ENCODE results near the gene YDJC. TPM values are rescaled to one million over a fixed set of nuclear protein-coding genes. Genes with fewer than 3 reads are reported as not detected.
A peak's percentile ranks its signal among the peaks of the same experiment; 100 is the strongest.

YDJC gene
- total RNA-seq, 4 donors from 2014 or later: 28.6 to 34.6 (median 30.9) TPM

DNA sequence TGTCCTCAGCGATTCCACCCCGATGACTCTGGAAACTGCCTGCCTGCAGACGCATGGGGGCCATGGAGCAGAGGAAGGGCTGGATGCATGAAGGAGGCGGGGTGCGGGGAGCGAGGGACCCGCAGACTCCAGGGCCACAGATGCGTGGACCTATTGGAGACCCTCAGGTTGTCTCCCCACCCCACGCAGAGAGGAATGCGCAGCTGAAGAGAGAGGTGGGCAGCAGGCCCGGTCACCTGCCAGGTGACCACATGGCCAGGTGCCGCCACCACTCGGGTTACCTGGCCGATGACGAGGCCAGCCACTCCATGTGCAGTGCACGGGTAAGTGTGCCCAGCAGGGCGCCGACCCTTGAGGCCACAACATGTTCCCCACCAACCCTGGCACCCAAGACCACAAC, 3.1 kb upstream of the YDJC start:
- Histone ChIP-seq H3K36me3 (no peaks in the 10 kb centered on the region), H3K27me3 (no peaks in the 10 kb centered on the region), H3K27ac (no peak overlapping the region), H3K4me3 (no peak overlapping the region), H3K9me3 (no peaks in the 10 kb centered on the region), H3K4me1 (peaks cover 15% of the 10 kb centered on the region)
- WGBS: 89% methylated on average over 16 of the region's 18 CpGs
- no peak for TF ChIP-seq POLR2AphosphoS5 (IDR thresholded peaks at IDR 0.05)
- TF ChIP-seq, protein P1, sequence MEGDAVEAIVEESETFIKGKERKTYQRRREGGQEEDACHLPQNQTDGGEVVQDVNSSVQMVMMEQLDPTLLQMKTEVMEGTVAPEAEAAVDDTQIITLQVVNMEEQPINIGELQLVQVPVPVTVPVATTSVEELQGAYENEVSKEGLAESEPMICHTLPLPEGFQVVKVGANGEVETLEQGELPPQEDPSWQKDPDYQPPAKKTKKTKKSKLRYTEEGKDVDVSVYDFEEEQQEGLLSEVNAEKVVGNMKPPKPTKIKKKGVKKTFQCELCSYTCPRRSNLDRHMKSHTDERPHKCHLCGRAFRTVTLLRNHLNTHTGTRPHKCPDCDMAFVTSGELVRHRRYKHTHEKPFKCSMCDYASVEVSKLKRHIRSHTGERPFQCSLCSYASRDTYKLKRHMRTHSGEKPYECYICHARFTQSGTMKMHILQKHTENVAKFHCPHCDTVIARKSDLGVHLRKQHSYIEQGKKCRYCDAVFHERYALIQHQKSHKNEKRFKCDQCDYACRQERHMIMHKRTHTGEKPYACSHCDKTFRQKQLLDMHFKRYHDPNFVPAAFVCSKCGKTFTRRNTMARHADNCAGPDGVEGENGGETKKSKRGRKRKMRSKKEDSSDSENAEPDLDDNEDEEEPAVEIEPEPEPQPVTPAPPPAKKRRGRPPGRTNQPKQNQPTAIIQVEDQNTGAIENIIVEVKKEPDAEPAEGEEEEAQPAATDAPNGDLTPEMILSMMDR (IDR thresholded peaks at IDR 0.05): no peak
- DNase-seq (ENCODE audit: low spot score in 2 of 2): no peak

DNA sequence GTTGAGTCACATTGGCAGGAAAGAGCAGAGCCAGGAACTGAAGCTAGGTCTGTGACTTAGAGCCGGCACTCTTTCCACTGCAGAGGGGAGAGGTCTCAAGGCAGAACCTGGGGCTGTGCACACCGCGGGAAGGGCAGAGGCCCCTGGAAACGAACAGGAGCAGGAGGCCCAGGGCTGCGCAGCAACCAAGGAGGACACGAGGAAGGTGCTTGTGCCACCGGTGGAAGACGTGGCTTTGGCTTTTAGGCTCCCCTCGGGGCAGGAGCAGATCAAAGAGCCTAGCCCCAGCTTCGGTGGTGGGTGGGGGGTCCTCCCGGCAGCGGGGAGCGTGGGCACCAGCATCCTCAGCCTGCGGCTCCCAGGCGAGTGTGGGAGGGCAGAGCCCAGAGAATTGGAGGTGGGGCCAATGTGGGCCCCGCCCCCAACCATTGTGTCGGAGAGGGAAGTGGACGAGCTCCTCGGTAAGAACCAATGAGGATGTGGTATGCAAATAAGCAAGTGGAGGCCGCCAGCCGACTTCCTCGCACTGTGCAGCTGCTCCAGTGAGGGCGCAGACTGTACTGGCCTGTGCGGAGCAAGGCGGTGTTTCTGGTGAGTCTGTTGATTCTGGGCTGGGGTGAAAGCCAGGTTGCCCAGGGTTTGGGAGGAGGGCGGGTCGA, 2.5 kb upstream of the YDJC start, which contains the start of gene CCDC116:
Gene CCDC116, plus strand, starts transcription at position 524 of the 659 bp plus-strand sequence. CDS start 422 bp downstream, outside the sequence.
- Histone ChIP-seq H3K27me3 (no peaks in the 10 kb centered on the region), H3K4me1 (peaks cover 15% of the 10 kb centered on the region), H3K27ac (no peak within 1 kb of the TSS), H3K9me3 (no peaks in the 10 kb centered on the region), H3K36me3 (no peaks in the 10 kb centered on the region), H3K4me3 (no peak within 1 kb of the TSS)
- 79% methylated on average over 25 of the region's 27 CpGs for WGBS
- DNase-seq (ENCODE audit: low spot score in 2 of 2): no peak
- TF ChIP-seq EP300 (IDR thresholded peaks at IDR 0.05) (no peak), POLR2A (IDR thresholded peaks at IDR 0.05) (no peak), POLR2AphosphoS5 (IDR thresholded peaks at IDR 0.05) (no peak)
- TF ChIP-seq, protein P1 (IDR thresholded peaks at IDR 0.05): no peak

DNA sequence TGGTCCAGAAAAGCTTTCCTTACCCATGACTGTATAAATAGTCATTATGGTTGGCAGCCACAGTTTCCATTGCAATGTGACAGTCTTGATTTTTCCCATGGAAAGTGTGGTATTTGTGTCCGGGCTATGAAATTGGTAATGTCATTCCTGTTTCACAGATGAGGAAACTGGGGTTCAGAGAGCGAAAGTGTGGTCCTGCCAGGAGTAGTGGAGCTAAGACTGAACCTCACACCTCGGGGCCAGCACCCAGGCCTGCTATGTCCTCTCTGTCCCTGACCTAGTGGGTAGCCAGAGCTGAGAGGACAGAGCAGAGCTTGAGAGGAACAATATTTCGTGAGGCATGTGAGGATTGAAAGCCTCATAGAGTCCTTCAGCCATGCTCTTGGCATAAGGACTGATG, 1.2 kb upstream of the YDJC start:
- Histone ChIP-seq H3K4me1 (peaks cover 18% of the 10 kb centered on the region), H3K27ac (no peak overlapping the region), H3K36me3 (no peaks in the 10 kb centered on the region), H3K4me3 (no peak overlapping the region), H3K9me3 (no peaks in the 10 kb centered on the region), H3K27me3 (no peaks in the 10 kb centered on the region)
- WGBS: 96% methylated on average over 4 of the region's 4 CpGs
- TF ChIP-seq, protein P1 (IDR thresholded peaks at IDR 0.05): no peak
- no peak for TF ChIP-seq POLR2AphosphoS5 (IDR thresholded peaks at IDR 0.05)
- no peak for TF ChIP-seq EP300 (IDR thresholded peaks at IDR 0.05)
- TF ChIP-seq POLR2A (IDR thresholded peaks at IDR 0.05): no peak
- no peak for DNase-seq (ENCODE audit: low spot score in 2 of 2)

DNA sequence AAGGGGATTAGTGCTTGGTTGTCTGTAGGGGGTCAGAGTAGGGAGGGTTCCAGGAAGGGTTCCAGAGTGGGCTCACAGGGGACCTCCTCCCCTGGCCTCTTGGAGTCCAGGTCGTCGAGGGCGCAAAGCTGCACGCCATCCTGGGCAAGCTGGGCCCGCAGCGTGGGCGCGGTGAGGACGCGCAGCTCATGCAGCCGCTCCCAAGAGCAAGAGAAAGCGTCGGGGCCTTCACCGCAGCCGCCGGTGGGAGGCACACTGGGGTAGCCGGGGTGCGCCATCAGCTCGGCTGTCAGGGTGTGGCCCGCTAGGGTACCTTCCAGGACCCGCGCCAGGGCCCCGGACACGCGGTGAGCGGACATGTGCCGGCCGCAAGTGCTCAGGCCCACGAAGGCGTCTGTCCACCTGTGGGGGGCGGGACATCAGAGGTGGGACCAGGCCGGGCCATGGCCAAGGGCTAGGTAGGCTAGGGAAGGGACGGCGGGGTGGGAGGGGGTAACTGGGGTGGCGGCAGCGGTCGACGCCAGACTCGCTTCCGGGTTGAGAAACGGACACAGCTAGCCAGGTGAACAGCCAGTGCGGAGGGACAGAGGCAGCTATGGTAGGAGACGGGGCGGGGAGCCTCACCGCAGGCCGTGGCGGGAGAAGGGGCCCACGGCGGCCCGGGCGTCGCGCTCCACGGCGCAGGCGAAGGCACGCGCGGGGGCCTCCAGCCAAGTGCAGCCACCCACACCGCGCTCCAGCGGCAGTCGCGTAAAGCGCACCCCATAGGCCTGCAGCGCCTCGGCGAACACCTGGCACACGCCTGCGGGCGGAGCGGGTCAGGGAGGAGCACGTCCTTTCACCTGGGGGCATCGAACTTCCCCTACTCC, 1.2 kb downstream of the YDJC start:
- Histone ChIP-seq H3K36me3 (no peaks in the 10 kb centered on the region), H3K27me3 (no peaks in the 10 kb centered on the region), H3K9me3 (no peaks in the 10 kb centered on the region), H3K27ac (peak overlapping the region; percentile 87), H3K4me1 (peaks cover 36% of the 10 kb centered on the region), H3K4me3 (peak overlapping the region; percentile 97)
- DNase-seq (ENCODE audit: low spot score in 2 of 2): no peak
- WGBS: 75% methylated on average over 57 of the region's 74 CpGs
- TF ChIP-seq POLR2A (IDR thresholded peaks at IDR 0.05) (no peak), EP300 (IDR thresholded peaks at IDR 0.05) (no peak), POLR2AphosphoS5 (IDR thresholded peaks at IDR 0.05) (no peak)
- TF ChIP-seq, protein P1 (IDR thresholded peaks at IDR 0.05): no peak

All from suprapubic skin (tissue), 4 donors.